Inflammatory macrophage treated with lipopolysaccharide for 1 hour (primary cell): ENCODE results near the gene DYNC2LI1.

Experiments used
- DNase-seq, 2 donors: peaks; one replicate each; pipeline ENCODE4 v3.0.0-alpha.2; 2020 to 2022

Gene DYNC2LI1

GRCh38 chr2:43819491-43820163, 45.8 kb downstream of the DYNC2LI1 start:
- no peak for DNase-seq

GRCh38 chr2:43822839-43823238, 49.0 kb downstream of the DYNC2LI1 start:
- DNase-seq = no peak

- no peak for DNase-seq
These were observed 49.9 kb downstream of the DYNC2LI1 start for GRCh38 chr2:43823751-43824150.

GRCh38 chr2:43824512-43824911, 50.7 kb downstream of the DYNC2LI1 start:
- DNase-seq = no peak

GRCh38 chr2:43824951-43825493, 51.2 kb downstream of the DYNC2LI1 start:
- DNase-seq = no peak

GRCh38 chr2:43825841-43826240, 52.0 kb downstream of the DYNC2LI1 start:
- DNase-seq = no peak

GRCh38 chr2:43826305-43827250, 52.7 kb downstream of the DYNC2LI1 start:
- DNase-seq = no peak

- DNase-seq = no peak
These were observed 57.9 kb downstream of the DYNC2LI1 start for GRCh38 chr2:43831543-43832294.

- no peak for DNase-seq
These were observed 58.6 kb downstream of the DYNC2LI1 start for GRCh38 chr2:43832457-43832856.

- DNase-seq = no peak
These were observed 63.2 kb downstream of the DYNC2LI1 start for GRCh38 chr2:43837033-43837432.

- no peak for DNase-seq
These were observed 64.2 kb downstream of the DYNC2LI1 start for GRCh38 chr2:43837831-43838559.

GRCh38 chr2:43838560-43839267, 64.9 kb downstream of the DYNC2LI1 start, which contains the start of the genes ABCG5 and ABCG8:
Gene ABCG5, minus strand, starts transcription at chr2:43838839. Its CDS starts 160 bp downstream, at chr2:43838679.
Gene ABCG8, plus strand, starts transcription at chr2:43838971. Its CDS starts 83 bp downstream, at chr2:43839054.
- no peak for DNase-seq

GRCh38 chr2:43839776-43840564, 66.1 kb downstream of the DYNC2LI1 start:
- DNase-seq = no peak

GRCh38 chr2:43840965-43841364, 67.1 kb downstream of the DYNC2LI1 start:
- no peak for DNase-seq

GRCh38 chr2:43841949-43842865, 68.4 kb downstream of the DYNC2LI1 start:
- DNase-seq = no peak

- no peak for DNase-seq
These were observed 69.0 kb downstream of the DYNC2LI1 start for GRCh38 chr2:43842866-43843226.

GRCh38 chr2:43845181-43845580, 71.3 kb downstream of the DYNC2LI1 start:
- no peak for DNase-seq

- DNase-seq = no peak
These were observed 72.4 kb downstream of the DYNC2LI1 start for GRCh38 chr2:43846140-43846793.

GRCh38 chr2:43848214-43848613, 74.4 kb downstream of the DYNC2LI1 start:
- DNase-seq = no peak
